Spleen (tissue), 7 donors: Measurements from ENCODE around the gene SORCS3.

Experiments used
- POLR2A ChIP-seq, 3 donors: fragments of 450-650 bp; IDR thresholded peaks; one replicate each; pipeline ENCODE4 v1.5.1; 2017; ENCODE audit warnings: antibody characterized with exemption in 3 of 3, mild to moderate bottlenecking in 1 of 3
- POLR2AphosphoS5 ChIP-seq, 3 donors: sonication (generic); formaldehyde crosslinking; IDR thresholded peaks; one replicate each; pipeline ENCODE4 v1.5.1; 2017; ENCODE audit warnings: antibody characterized with exemption in 3 of 3
- TF ChIP-seq, protein P1 (sequence below), 11 experiments: fragments of 200-600 bp in 7 of 11; fragments of 450-650 bp in 4 of 11; sonication (generic) in 4 of 11; IDR thresholded peaks in 8 of 11; conservative IDR thresholded peaks in 3 of 11; 1 replicate in 7 of 11; 2 replicates in 4 of 11; pipeline versions ENCODE4 v1.4.0 to v1.8.0; 2016 to 2021; ENCODE audit warnings: antibody characterized with exemption in 11 of 11, inconsistent platforms in 4 of 11, mild to moderate bottlenecking in 1 of 11
- donor health status: DM: no; HTN: no; CAD: no; lungs with moderate emphysema.
- donor health status: DM: no; HTN: no; CAD: no.
- donor health status: DM: no; HTN: no; CAD: no.

DNA sequence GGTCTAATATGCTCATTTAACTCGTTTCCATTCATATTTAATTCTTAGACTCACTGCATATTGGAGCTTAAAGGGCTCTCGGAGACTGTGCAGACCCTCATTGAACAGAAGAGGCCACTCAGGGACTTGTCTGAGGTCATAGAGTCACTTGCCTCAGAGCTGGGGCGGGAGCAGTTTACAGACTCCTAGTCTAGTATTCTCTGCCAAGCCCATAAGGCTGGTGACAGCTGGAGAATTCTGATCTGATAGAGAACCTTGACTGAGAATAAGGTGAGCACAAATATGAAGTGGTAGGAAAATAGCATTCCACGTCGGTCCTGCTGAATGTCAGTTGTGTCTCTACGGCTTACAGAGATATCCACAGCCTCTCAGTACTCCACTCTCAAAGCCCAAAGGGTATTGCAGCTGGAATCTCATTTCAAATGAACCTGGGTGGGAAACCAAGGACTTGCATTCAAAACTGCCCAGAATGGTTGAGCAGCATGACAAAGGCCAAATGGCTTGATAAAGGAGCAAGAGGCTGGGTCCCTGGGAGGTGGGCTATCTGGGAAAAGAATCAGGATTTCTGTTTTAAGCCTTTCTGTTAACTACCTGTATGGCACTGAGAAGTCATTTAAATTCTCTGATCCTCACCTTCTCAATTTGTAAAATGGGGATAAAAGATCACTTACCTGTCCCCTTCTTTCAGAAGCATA lies 283.2 kb downstream of the SORCS3 start:
- TF ChIP-seq, protein P1, sequence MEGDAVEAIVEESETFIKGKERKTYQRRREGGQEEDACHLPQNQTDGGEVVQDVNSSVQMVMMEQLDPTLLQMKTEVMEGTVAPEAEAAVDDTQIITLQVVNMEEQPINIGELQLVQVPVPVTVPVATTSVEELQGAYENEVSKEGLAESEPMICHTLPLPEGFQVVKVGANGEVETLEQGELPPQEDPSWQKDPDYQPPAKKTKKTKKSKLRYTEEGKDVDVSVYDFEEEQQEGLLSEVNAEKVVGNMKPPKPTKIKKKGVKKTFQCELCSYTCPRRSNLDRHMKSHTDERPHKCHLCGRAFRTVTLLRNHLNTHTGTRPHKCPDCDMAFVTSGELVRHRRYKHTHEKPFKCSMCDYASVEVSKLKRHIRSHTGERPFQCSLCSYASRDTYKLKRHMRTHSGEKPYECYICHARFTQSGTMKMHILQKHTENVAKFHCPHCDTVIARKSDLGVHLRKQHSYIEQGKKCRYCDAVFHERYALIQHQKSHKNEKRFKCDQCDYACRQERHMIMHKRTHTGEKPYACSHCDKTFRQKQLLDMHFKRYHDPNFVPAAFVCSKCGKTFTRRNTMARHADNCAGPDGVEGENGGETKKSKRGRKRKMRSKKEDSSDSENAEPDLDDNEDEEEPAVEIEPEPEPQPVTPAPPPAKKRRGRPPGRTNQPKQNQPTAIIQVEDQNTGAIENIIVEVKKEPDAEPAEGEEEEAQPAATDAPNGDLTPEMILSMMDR (IDR thresholded peaks at IDR 0.05 in 8 of 11, conservative IDR thresholded peaks at IDR 0.05 in 3 of 11), result no peak
- TF ChIP-seq POLR2AphosphoS5 (IDR thresholded peaks at IDR 0.05), result no peak
- no peak for TF ChIP-seq POLR2A (IDR thresholded peaks at IDR 0.05)
